ENCODE results near the gene TDRD9.

The TDRD9 gene

GRCh38 chr14:104026024-104026423 lies 97.8 kb downstream of the TDRD9 start:
- H3K9me3 Mint-ChIP-seq, result no peaks in the 10 kb centered on the region
- no peaks in the 10 kb centered on the region for H3K27me3 Mint-ChIP-seq
- peaks cover 6% of the 10 kb centered on the region for H3K36me3 Mint-ChIP-seq (ENCODE audit: low read depth)

DNA sequence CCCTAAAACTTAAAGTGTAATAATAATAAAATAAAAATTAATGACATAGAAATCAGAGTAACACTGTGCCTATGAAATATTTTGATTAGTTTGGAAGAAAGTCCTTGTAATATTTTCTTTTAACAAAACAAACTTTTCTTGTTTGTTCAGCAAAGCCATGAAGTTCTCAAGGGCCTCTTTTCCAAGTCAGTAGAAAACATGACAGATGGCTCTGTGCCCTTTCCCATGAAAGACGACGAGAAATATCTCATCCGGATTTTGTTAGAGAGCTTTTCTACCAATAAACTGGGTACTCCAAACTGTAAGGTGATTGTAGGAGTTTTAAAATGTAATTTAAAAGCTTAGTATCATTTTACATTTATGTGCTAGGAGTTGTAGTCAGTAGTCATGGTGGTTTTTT lies 102.7 kb downstream of the TDRD9 start:
- H3K27me3 Mint-ChIP-seq, result no peaks in the 10 kb centered on the region
- no peaks in the 10 kb centered on the region for H3K4me1 Mint-ChIP-seq (ENCODE audit: low read depth)
- peaks cover 6% of the 10 kb centered on the region for H3K36me3 Mint-ChIP-seq (ENCODE audit: low read depth)
- no peak overlapping the region for H3K27ac Mint-ChIP-seq
- H3K9me3 Mint-ChIP-seq, result no peaks in the 10 kb centered on the region
- intact Hi-C loops (cut with micrococcal nuclease), result no loop called here
- no peak overlapping the region for H3K4me3 Mint-ChIP-seq

More at GRCh38 chr14:104026024-104026423, 97.8 kb downstream of the TDRD9 start:
- H3K4me3 Mint-ChIP-seq, result no peak overlapping the region
- intact Hi-C loops (cut with micrococcal nuclease), result no loop called here
- no peak overlapping the region for H3K27ac Mint-ChIP-seq
- no peaks in the 10 kb centered on the region for H3K4me1 Mint-ChIP-seq (ENCODE audit: low read depth)

DNA sequence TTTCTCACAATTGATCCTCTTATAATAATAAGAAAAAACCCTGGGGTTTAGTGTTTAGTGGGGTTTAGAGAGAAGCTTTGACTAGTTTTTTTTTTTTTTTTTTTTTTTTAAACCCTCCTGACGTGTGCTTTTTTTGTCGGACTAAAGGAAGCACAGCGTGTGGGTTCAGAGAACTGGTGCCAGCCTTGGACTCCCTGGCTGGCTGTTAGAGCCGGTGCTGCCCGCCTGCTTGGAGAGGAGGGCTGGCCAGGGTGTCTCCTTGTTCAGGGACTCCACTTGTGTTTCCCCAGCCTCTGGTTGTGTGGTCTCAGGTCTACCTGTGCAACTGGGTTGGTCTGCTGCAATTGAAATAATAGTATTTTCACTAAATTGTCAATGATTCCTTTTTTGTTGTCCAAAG lies 103.1 kb downstream of the TDRD9 start:
- Mint-ChIP-seq H3K4me1 (ENCODE audit: low read depth) (no peaks in the 10 kb centered on the region), H3K36me3 (ENCODE audit: low read depth) (peaks cover 6% of the 10 kb centered on the region), H3K27me3 (no peaks in the 10 kb centered on the region), H3K4me3 (no peak overlapping the region), H3K9me3 (no peaks in the 10 kb centered on the region), H3K27ac (no peak overlapping the region)
- intact Hi-C loops (cut with micrococcal nuclease), result no loop called here

GRCh38 chr14:104034976-104035699 lies 106.9 kb downstream of the TDRD9 start:
- Mint-ChIP-seq H3K9me3 (no peaks in the 10 kb centered on the region), H3K27me3 (no peaks in the 10 kb centered on the region), H3K36me3 (ENCODE audit: low read depth) (no peaks in the 10 kb centered on the region), H3K4me1 (ENCODE audit: low read depth) (no peaks in the 10 kb centered on the region), H3K4me3 (no peak overlapping the region), H3K27ac (no peak overlapping the region)
- intact Hi-C loops (cut with micrococcal nuclease), result no loop called here

- H3K36me3 Mint-ChIP-seq (ENCODE audit: low read depth), result no peaks in the 10 kb centered on the region
- no peak overlapping the region for H3K4me3 Mint-ChIP-seq
- no peaks in the 10 kb centered on the region for H3K27me3 Mint-ChIP-seq
- H3K27ac Mint-ChIP-seq, result no peak overlapping the region
- no peaks in the 10 kb centered on the region for H3K9me3 Mint-ChIP-seq
- intact Hi-C loops (cut with micrococcal nuclease), result no loop called here
- no peaks in the 10 kb centered on the region for H3K4me1 Mint-ChIP-seq (ENCODE audit: low read depth)
Observed at GRCh38 chr14:104036212-104036611, 108.0 kb downstream of the TDRD9 start.

DNA sequence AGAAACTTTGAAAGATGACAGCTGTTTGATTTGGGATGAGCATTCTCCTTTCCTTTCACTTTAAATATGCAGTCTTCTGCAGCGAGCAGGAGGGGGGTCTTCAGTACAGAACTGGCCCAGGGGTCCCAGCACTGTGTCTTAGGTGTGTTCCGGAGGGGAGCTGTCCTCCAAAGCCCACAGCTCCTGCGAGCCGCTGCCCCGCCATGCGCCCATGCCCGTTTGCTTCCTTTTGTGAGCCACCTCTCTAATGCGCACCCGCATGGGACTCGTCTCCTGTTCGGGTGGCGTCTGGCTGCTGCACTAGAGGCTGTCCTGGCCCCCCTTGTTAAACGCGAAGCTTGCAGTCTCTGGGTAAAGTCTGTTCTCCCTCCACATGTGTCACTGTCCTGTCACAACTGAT lies 108.8 kb downstream of the TDRD9 start:
- no peak overlapping the region for H3K27ac Mint-ChIP-seq
- no peaks in the 10 kb centered on the region for H3K27me3 Mint-ChIP-seq
- intact Hi-C loops (cut with micrococcal nuclease), result no loop called here
- H3K36me3 Mint-ChIP-seq (ENCODE audit: low read depth), result no peaks in the 10 kb centered on the region
- H3K9me3 Mint-ChIP-seq, result no peaks in the 10 kb centered on the region
- no peaks in the 10 kb centered on the region for H3K4me1 Mint-ChIP-seq (ENCODE audit: low read depth)
- no peak overlapping the region for H3K4me3 Mint-ChIP-seq

- Mint-ChIP-seq H3K4me1 (ENCODE audit: low read depth) (no peaks in the 10 kb centered on the region), H3K27ac (no peak overlapping the region), H3K9me3 (no peaks in the 10 kb centered on the region), H3K4me3 (no peak overlapping the region), H3K36me3 (ENCODE audit: low read depth) (no peaks in the 10 kb centered on the region), H3K27me3 (no peaks in the 10 kb centered on the region)
- intact Hi-C loops (cut with micrococcal nuclease), result no loop called here
Observed at GRCh38 chr14:104037903-104038302, 109.6 kb downstream of the TDRD9 start.

- Mint-ChIP-seq H3K4me3 (no peak overlapping the region), H3K9me3 (no peaks in the 10 kb centered on the region)
Observed at GRCh38 chr14:104039214-104039613, 111.0 kb downstream of the TDRD9 start.

GRCh38 chr14:104040539-104040938 lies 112.3 kb downstream of the TDRD9 start:
- Mint-ChIP-seq H3K4me1 (ENCODE audit: low read depth) (no peaks in the 10 kb centered on the region), H3K27ac (no peak overlapping the region), H3K36me3 (ENCODE audit: low read depth) (no peaks in the 10 kb centered on the region), H3K4me3 (no peak overlapping the region), H3K27me3 (no peaks in the 10 kb centered on the region), H3K9me3 (no peaks in the 10 kb centered on the region)
- intact Hi-C loops (cut with micrococcal nuclease), result no loop called here

More at GRCh38 chr14:104039214-104039613, 111.0 kb downstream of the TDRD9 start:
- intact Hi-C loops (cut with micrococcal nuclease), result no loop called here
- Mint-ChIP-seq H3K27ac (no peak overlapping the region), H3K36me3 (ENCODE audit: low read depth) (no peaks in the 10 kb centered on the region), H3K4me1 (ENCODE audit: low read depth) (no peaks in the 10 kb centered on the region), H3K27me3 (no peaks in the 10 kb centered on the region)

DNA sequence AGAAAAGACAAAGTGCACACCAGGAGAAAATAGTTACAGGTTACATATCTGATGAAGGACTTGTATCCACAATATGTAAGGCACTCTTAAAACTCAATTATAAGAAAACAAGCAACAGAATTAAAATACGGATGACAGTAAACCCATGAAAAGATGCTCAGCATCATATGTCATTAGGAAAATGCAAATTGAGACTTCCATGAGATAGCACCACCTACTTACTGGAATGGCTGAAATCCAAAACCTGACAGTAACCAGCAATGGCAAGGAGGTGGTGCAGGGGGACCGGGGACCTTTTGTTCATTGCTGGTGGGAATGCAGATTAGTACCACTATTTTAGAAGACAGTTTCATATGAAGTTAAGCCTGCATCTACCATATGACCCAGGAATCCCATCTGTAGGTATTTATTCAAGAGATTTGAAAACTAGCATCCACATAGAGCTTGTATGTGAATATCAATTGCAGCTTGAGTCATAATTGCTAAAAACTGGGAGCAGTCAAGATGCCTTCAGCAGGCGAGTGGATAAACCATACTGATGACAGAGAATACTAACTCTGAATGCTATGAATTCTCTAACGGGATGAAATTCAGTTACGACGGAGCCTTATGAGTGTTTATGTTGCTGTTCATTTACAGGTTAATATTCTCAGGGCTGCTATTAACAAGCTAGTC lies 113.3 kb downstream of the TDRD9 start:
- Mint-ChIP-seq H3K27ac (no peak overlapping the region), H3K36me3 (ENCODE audit: low read depth) (no peaks in the 10 kb centered on the region)
- intact Hi-C loops (cut with micrococcal nuclease), result no loop called here

DNA sequence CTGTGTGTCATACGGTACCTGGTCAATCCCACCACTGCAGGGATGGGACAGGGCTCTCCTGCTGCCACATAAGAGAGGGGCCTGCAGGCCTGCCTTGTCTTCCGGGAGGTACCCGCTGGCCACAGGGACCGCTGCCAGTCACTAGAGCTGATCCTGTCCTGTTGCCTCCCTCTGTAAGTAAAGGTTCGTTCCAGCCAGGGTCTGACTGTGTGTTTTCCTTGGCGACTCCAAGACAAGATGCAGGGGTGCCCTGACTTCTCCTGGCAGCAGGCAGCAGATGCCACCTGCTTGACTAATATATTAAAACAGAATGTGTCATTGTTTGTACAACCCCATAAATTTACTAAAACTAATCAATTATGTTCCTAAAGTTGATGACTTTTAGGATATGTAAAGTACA lies 115.8 kb downstream of the TDRD9 start:
- no peaks in the 10 kb centered on the region for H3K9me3 Mint-ChIP-seq
- intact Hi-C loops (cut with micrococcal nuclease), result no loop called here
- H3K36me3 Mint-ChIP-seq (ENCODE audit: low read depth), result no peaks in the 10 kb centered on the region
- H3K27me3 Mint-ChIP-seq, result no peaks in the 10 kb centered on the region
- H3K4me1 Mint-ChIP-seq (ENCODE audit: low read depth), result no peaks in the 10 kb centered on the region
- no peak overlapping the region for H3K27ac Mint-ChIP-seq
- no peak overlapping the region for H3K4me3 Mint-ChIP-seq

More for the DNA sequence above, 113.3 kb downstream of the TDRD9 start:
- Mint-ChIP-seq H3K9me3 (no peaks in the 10 kb centered on the region), H3K27me3 (no peaks in the 10 kb centered on the region), H3K4me1 (ENCODE audit: low read depth) (no peaks in the 10 kb centered on the region), H3K4me3 (no peak overlapping the region)

DNA sequence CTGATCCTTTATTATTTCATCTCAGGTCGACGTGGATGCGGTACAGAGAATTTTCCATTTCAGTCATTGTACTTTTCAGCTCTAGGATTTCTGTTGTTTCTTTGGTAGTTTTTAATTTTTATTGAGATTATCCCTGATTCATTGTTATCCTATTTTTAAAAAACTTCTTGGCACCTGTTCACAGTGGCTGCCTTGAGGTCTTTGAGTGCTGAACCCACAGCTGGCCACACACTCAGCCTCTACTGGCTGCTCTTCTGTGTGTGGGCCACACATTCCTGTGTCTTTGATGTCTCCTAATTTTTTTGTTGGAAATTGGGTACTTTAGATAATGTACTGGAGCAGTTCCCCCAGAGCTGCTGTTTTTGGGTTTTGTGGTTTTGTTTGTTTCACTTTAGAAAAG lies 119.5 kb downstream of the TDRD9 start:
- intact Hi-C loops (cut with micrococcal nuclease), result no loop called here
- H3K27ac Mint-ChIP-seq, result no peak overlapping the region
- no peak overlapping the region for H3K4me3 Mint-ChIP-seq
- no peaks in the 10 kb centered on the region for H3K9me3 Mint-ChIP-seq
- H3K4me1 Mint-ChIP-seq (ENCODE audit: low read depth), result no peaks in the 10 kb centered on the region
- H3K27me3 Mint-ChIP-seq, result no peaks in the 10 kb centered on the region
- peaks cover 3% of the 10 kb centered on the region for H3K36me3 Mint-ChIP-seq (ENCODE audit: low read depth)

DNA sequence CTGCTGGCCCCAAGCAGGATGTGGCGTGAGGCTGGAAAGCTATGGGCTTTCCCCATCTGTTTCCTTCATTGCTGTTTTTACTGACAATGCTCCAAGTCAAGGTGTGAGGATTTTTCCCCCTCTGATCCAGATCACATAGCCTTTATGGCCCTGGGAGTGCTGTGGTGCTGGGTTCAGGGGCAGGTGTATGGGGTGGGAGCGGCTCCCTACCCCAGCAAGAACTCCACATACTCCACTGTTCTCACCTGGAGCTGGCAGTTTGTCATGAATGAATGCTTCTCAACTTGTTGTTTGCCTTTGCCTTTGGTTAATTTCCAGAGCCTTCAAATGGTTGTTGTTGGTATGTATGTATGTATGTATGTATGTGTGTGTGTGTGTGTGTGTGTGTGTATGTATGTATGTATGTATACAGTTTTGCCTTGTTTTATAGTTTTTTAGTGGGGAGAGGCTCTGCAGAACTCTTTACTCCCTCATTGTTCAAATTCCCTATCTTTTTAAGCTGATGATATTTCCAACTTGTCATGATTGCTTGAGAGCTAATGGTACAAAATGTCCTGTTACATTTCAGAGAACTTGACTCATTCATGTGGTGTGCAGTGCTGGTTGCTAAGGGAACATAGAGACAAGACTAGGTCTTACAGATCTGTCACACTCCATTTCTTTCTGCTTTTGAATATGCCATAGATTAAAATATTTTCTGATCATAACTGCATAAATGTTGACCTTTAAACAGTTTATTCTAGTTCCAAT lies 120.7 kb downstream of the TDRD9 start:
- H3K9me3 Mint-ChIP-seq, result no peaks in the 10 kb centered on the region
- peaks cover 6% of the 10 kb centered on the region for H3K36me3 Mint-ChIP-seq (ENCODE audit: low read depth)
- no peaks in the 10 kb centered on the region for H3K4me1 Mint-ChIP-seq (ENCODE audit: low read depth)
- no peak overlapping the region for H3K27ac Mint-ChIP-seq
- H3K4me3 Mint-ChIP-seq, result no peak overlapping the region
- intact Hi-C loops (cut with micrococcal nuclease), result no loop called here
- no peaks in the 10 kb centered on the region for H3K27me3 Mint-ChIP-seq

- H3K4me3 Mint-ChIP-seq, result no peak overlapping the region
- H3K27me3 Mint-ChIP-seq, result no peaks in the 10 kb centered on the region
- no peaks in the 10 kb centered on the region for H3K9me3 Mint-ChIP-seq
- H3K36me3 Mint-ChIP-seq (ENCODE audit: low read depth), result peaks cover 6% of the 10 kb centered on the region
- no peak overlapping the region for H3K27ac Mint-ChIP-seq
- H3K4me1 Mint-ChIP-seq (ENCODE audit: low read depth), result no peaks in the 10 kb centered on the region
- intact Hi-C loops (cut with micrococcal nuclease), result no loop called here
Observed at GRCh38 chr14:104049576-104050240, 121.5 kb downstream of the TDRD9 start.
